Measurements from ENCODE around the gene SCGB3A2.

The SCGB3A2 gene

DNA sequence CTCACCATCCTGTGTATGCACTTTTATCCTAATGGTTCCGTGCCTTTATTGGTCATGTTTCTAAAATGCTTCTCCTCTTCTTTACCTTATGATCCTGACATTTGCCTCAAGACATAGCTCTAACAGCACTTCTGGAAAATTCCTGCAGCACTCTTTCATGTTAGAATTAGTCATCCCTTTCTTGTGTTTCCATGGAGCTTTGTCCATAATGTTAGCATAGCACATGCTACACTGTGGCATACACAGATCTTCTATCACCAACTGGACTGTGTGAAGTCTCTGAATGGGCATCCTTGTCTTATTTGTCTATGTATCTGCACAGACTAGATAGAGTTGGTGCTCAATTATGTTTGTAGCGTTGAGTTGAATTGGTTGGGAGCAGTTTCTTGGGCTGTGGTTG is 2.0 kb downstream of the SCGB3A2 start:
- Histone ChIP-seq H3K27me3 (ENCODE audit: insufficient read depth, poor library complexity, severe bottlenecking) (peaks cover 11% of the 10 kb centered on the region), H3K27ac (replicated peaks) (no peak overlapping the region), H3K4me3 (replicated peaks; ENCODE audit: insufficient read depth, low read length) (no peak overlapping the region)
- no peak for TF ChIP-seq SPI1 (IDR thresholded peaks at IDR 0.05; ENCODE audit: borderline replicate concordance, low read depth)
- no peak for TF ChIP-seq POLR2AphosphoS5 (IDR thresholded peaks at IDR 0.05; ENCODE audit: low read depth)
- TF ChIP-seq, protein P1, sequence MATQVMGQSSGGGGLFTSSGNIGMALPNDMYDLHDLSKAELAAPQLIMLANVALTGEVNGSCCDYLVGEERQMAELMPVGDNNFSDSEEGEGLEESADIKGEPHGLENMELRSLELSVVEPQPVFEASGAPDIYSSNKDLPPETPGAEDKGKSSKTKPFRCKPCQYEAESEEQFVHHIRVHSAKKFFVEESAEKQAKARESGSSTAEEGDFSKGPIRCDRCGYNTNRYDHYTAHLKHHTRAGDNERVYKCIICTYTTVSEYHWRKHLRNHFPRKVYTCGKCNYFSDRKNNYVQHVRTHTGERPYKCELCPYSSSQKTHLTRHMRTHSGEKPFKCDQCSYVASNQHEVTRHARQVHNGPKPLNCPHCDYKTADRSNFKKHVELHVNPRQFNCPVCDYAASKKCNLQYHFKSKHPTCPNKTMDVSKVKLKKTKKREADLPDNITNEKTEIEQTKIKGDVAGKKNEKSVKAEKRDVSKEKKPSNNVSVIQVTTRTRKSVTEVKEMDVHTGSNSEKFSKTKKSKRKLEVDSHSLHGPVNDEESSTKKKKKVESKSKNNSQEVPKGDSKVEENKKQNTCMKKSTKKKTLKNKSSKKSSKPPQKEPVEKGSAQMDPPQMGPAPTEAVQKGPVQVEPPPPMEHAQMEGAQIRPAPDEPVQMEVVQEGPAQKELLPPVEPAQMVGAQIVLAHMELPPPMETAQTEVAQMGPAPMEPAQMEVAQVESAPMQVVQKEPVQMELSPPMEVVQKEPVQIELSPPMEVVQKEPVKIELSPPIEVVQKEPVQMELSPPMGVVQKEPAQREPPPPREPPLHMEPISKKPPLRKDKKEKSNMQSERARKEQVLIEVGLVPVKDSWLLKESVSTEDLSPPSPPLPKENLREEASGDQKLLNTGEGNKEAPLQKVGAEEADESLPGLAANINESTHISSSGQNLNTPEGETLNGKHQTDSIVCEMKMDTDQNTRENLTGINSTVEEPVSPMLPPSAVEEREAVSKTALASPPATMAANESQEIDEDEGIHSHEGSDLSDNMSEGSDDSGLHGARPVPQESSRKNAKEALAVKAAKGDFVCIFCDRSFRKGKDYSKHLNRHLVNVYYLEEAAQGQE (IDR thresholded peaks at IDR 0.05; ENCODE audit: insufficient replicate concordance, low read depth), result no peak
- TF ChIP-seq CTCF (IDR thresholded peaks at IDR 0.05; ENCODE audit: insufficient read depth, low read length), result no peak
- no peak for TF ChIP-seq GABPA (IDR thresholded peaks at IDR 0.05; ENCODE audit: low read depth)
- no peak for DNase-seq (ENCODE audit: low read depth in 1 of 2, low spot score in 1 of 2)

GRCh38 chr5:147882586-147883313 is 4.2 kb downstream of the SCGB3A2 start:
- H3K27me3 ChIP-seq (ENCODE audit: insufficient read depth, poor library complexity, severe bottlenecking), result peaks cover 13% of the 10 kb centered on the region
- H3K27ac ChIP-seq (replicated peaks), result no peak overlapping the region
- DNase-seq (ENCODE audit: low read depth in 1 of 2, low spot score in 1 of 2), result no peak
- no peak overlapping the region for H3K4me3 ChIP-seq (replicated peaks; ENCODE audit: insufficient read depth, low read length)
- TF ChIP-seq POLR2AphosphoS5 (IDR thresholded peaks at IDR 0.05; ENCODE audit: low read depth) (no peak), GABPA (IDR thresholded peaks at IDR 0.05; ENCODE audit: low read depth) (no peak), SPI1 (IDR thresholded peaks at IDR 0.05; ENCODE audit: borderline replicate concordance, low read depth) (no peak), CTCF (IDR thresholded peaks at IDR 0.05; ENCODE audit: insufficient read depth, low read length) (no peak)
- TF ChIP-seq, protein P1 (IDR thresholded peaks at IDR 0.05; ENCODE audit: insufficient replicate concordance, low read depth), result no peak

- Histone ChIP-seq H3K4me3 (replicated peaks; ENCODE audit: insufficient read depth, low read length) (no peak overlapping the region), H3K27me3 (ENCODE audit: insufficient read depth, poor library complexity, severe bottlenecking) (peaks cover 9% of the 10 kb centered on the region), H3K27ac (replicated peaks) (no peak overlapping the region)
- DNase-seq (ENCODE audit: low read depth in 1 of 2, low spot score in 1 of 2), result peak in 1 of 2 experiments; percentile 25
- TF ChIP-seq CTCF (IDR thresholded peaks at IDR 0.05; ENCODE audit: insufficient read depth, low read length) (peak; percentile 26), SPI1 (IDR thresholded peaks at IDR 0.05; ENCODE audit: borderline replicate concordance, low read depth) (no peak), GABPA (IDR thresholded peaks at IDR 0.05; ENCODE audit: low read depth) (no peak), POLR2AphosphoS5 (IDR thresholded peaks at IDR 0.05; ENCODE audit: low read depth) (no peak)
- TF ChIP-seq, protein P1 (IDR thresholded peaks at IDR 0.05; ENCODE audit: insufficient replicate concordance, low read depth), result no peak
Measured at GRCh38 chr5:147887026-147887627, 8.6 kb downstream of the SCGB3A2 start.

All from HL-60 (cell line).